A172 (cell line): ENCODE results near the gene MED27. TPM values are rescaled to one million over a fixed set of nuclear protein-coding genes. Genes with fewer than 3 reads are reported as not detected.
"Not testable (repeated sequence)": the region's sequence is repeated elsewhere in the genome, so short reads cannot be mapped to it uniquely, and the experiment has no call there.

Experiments
- DNase-seq: peaks from one replicate; pipeline ENCODE4 v3.0.0-alpha.2; 2015; ENCODE audit warnings: low spot score
- total RNA-seq: library from RNA; depleted of rRNA; stranded (reverse); fragments of >200 nt; shearing (Covaris generic); gene quantifications from 2 replicates; pipeline ENCODE4 v1.2.3, GENCODE V29; 2014

Gene MED27
- total RNA-seq, 1 experiment from 2014 or later: 20.7 TPM

- no peak for DNase-seq
Observed at GRCh38 chr9:131925677-131926177, 153.9 kb downstream of the MED27 start.

GRCh38 chr9:131923766-131924165 is 155.9 kb downstream of the MED27 start:
- DNase-seq: no peak

- DNase-seq: no peak
Observed at GRCh38 chr9:131923132-131923671, 156.5 kb downstream of the MED27 start.

- not testable (repeated sequence) for DNase-seq
Observed at GRCh38 chr9:131921635-131922034, 158.0 kb downstream of the MED27 start.

- no peak for DNase-seq
Observed at GRCh38 chr9:131919216-131919615, 160.5 kb downstream of the MED27 start.

- no peak for DNase-seq
Observed at GRCh38 chr9:131918481-131918880, 161.2 kb downstream of the MED27 start.

- no peak for DNase-seq
Observed at GRCh38 chr9:131917009-131917408, 162.7 kb downstream of the MED27 start.

GRCh38 chr9:131915181-131915580 is 164.5 kb downstream of the MED27 start:
- DNase-seq: no peak

- DNase-seq: no peak
Observed at GRCh38 chr9:131912671-131913070, 167.0 kb downstream of the MED27 start.

GRCh38 chr9:131912069-131912468 is 167.6 kb downstream of the MED27 start:
- DNase-seq: no peak

- DNase-seq: no peak
Observed at GRCh38 chr9:131910572-131910971, 169.1 kb downstream of the MED27 start.

GRCh38 chr9:131905144-131905543 is 174.5 kb downstream of the MED27 start:
- DNase-seq: no peak

- DNase-seq: no peak
Observed at GRCh38 chr9:131899296-131900228, 180.1 kb downstream of the MED27 start.

- no peak for DNase-seq
Observed at GRCh38 chr9:131892902-131893500, 186.7 kb downstream of the MED27 start.

GRCh38 chr9:131892162-131892707 is 187.4 kb downstream of the MED27 start:
- DNase-seq: no peak

- no peak for DNase-seq
Observed at GRCh38 chr9:131891598-131891997, 188.1 kb downstream of the MED27 start.

- DNase-seq: no peak
Observed at GRCh38 chr9:131889437-131890251, 190.0 kb downstream of the MED27 start.

- DNase-seq: no peak
Observed at GRCh38 chr9:131888923-131889322, 190.7 kb downstream of the MED27 start.

GRCh38 chr9:131887680-131888079 is 192.0 kb downstream of the MED27 start:
- DNase-seq: no peak

GRCh38 chr9:131886826-131887225 is 192.8 kb downstream of the MED27 start:
- no peak for DNase-seq

GRCh38 chr9:131885144-131885609 is 194.5 kb downstream of the MED27 start:
- no peak for DNase-seq
